GM12891 (cell line): ENCODE data around the gene MYBPC1.

ENCODE experiments used
- PAX5 ChIP-seq: IDR thresholded peaks from 2 replicates; pipeline ENCODE4 v1.6.1; 2011; ENCODE audit warnings: low read length, moderate library complexity, mild to moderate bottlenecking; ENCODE audit not compliant: insufficient read depth, severe bottlenecking
- POLR2A ChIP-seq: IDR thresholded peaks from 2 replicates; pipeline ENCODE4 v1.6.1; 2011; ENCODE audit warnings: low read depth, low read length, control low read depth
- POLR2AphosphoS5 ChIP-seq: IDR thresholded peaks from 2 replicates; pipeline ENCODE4 v1.6.1; 2011; ENCODE audit warnings: low read depth, low read length, control low read depth
- POU2F2 ChIP-seq: IDR thresholded peaks from 2 replicates; pipeline ENCODE4 v1.6.1; 2011; ENCODE audit warnings: low read depth, mild to moderate bottlenecking, control low read depth, low read length, moderate library complexity
- SPI1 ChIP-seq: IDR thresholded peaks from 2 replicates; pipeline ENCODE4 v1.6.1; 2011; ENCODE audit warnings: low read depth, low read length, control low read depth
- TAF1 ChIP-seq: IDR thresholded peaks from 2 replicates; pipeline ENCODE4 v1.6.1; 2011; ENCODE audit warnings: low read depth, low read length, control low read depth

DNA sequence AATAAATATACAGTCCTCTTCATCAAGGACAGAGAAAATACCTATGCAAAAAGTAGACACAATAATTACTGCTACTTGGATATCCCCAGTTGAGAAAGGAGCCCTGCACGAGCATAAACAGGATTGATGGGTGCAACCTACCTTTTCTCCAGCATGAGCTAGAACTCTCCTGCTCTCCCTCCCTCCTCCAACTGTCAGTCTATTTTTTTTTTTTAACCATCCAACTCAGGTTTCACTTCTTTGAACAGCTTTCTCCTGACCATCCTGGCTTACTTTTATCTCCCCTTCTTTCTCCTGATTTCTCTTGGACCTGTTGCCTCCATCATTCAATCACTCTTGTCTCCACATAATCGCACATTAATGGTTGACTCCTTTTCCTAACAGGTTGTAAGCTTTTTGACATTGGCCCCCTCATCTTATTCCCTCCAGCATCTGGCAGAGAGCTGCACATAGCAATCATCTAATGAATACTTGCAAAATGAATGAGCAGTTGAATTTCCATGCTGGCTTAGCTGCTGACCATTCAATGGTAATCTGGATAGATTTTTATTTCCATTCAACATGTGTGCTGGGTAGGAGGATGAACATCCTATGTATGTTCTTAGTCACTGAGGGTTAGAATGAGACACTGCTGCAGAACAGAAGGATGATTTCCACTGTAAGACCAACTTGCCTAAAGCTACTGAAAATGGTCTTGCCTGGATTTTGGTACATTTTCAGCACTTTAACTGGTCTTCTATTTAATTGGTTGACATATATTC, 24.4 kb downstream of the MYBPC1 start:
- TF ChIP-seq POLR2A: no peak
- TF ChIP-seq TAF1: no peak
- TF ChIP-seq POLR2AphosphoS5: no peak
- TF ChIP-seq SPI1: no peak
- no peak for TF ChIP-seq POU2F2
- TF ChIP-seq PAX5: no peak
